A549 (cell line): ENCODE measurements around the gene COLEC12. TPM values are rescaled to one million over a fixed set of nuclear protein-coding genes. Genes with fewer than 3 reads are reported as not detected.

Experiments used
- ATAC-seq, 2 experiments: fragments of 200-7000 bp in 1 of 2; fragments of >200 bp in 1 of 2; cut with Nextera tagmentation in 1 of 2; cut with Tn5 transposase in 1 of 2; 3 replicates each; pipeline versions ENCODE4 v1.8.0 to v1.9.1; 2018 to 2020; ENCODE audit warnings: mild to moderate bottlenecking in 1 of 2, moderate library complexity in 1 of 2
- CTCF ChIA-PET: fragments of 300-600 bp; sonication (Branson Sonifier 250); formaldehyde crosslinking; extraction: SDS; loops from one replicate; lab custom pipeline; 2021; ENCODE audit warnings: antibody characterized with exemption, inconsistent platforms; lab: Yijun Ruan, JAX
- POLR2A ChIA-PET: fragments of 350-600 bp; formaldehyde crosslinking; extraction: SDS; loops from one replicate; lab custom pipeline; 2021; ENCODE audit warnings: antibody characterized with exemption, inconsistent platforms; lab: Yijun Ruan, JAX
- DNase-seq, 2 experiments: peaks; one replicate each; pipeline versions ENCODE4 v3.0.0 to v3.0.0-alpha.2; 2011 to 2016; ENCODE audit warnings: low read depth in 1 of 2, low spot score in 1 of 2
- FAIRE-seq: peaks from 2 replicates; lab custom pipeline; 2011; peaks lifted over from hg19 to GRCh38; lab: Jason Lieb, UNC
- H3K27ac ChIP-seq, 2 experiments: fragments of >200 bp; sonication (Bioruptor Twin); formaldehyde crosslinking; 3 replicates each; pipeline ENCODE4 v1.5.1; 2016 to 2017
- H3K4me1 ChIP-seq: fragments of >200 bp; sonication (Bioruptor Twin); formaldehyde crosslinking; 3 replicates; pipeline ENCODE4 v1.6.1; 2016
- H3K4me2 ChIP-seq: fragments of >200 bp; sonication (Bioruptor Twin); formaldehyde crosslinking; 3 replicates; pipeline ENCODE4 v1.6.1; 2016
- H3K4me3 ChIP-seq: fragments of >200 bp; sonication (Bioruptor Twin); formaldehyde crosslinking; 3 replicates; pipeline ENCODE4 v1.5.1; 2016
- H3K9me3 ChIP-seq: fragments of >200 bp; sonication (Bioruptor Twin); formaldehyde crosslinking; 3 replicates; pipeline ENCODE4 v1.6.1; 2016
- CBX8 ChIP-seq: fragments of 200-600 bp; sonication (generic); IDR thresholded peaks from 2 replicates; pipeline ENCODE4 v1.6.1; 2016
- CHD2 ChIP-seq: fragments of 150-350 bp; IDR thresholded peaks from 2 replicates; pipeline ENCODE4 v1.6.1; 2014; ENCODE audit warnings: low read length; ENCODE audit not compliant: partially characterized antibody
- CHD4 ChIP-seq: fragments of 200-600 bp; sonication (generic); IDR thresholded peaks from 2 replicates; pipeline ENCODE4 v1.6.1; 2016; ENCODE audit warnings: antibody characterized with exemption, mild to moderate bottlenecking, borderline replicate concordance
- CTCF ChIP-seq: fragments of >200 bp; sonication (Bioruptor Twin); formaldehyde crosslinking; IDR thresholded peaks from 3 replicates; pipeline ENCODE4 v1.5.1; 2016
- EHMT2 ChIP-seq: fragments of 200-600 bp; sonication (generic); IDR thresholded peaks from 2 replicates; pipeline ENCODE4 v1.6.1; 2016; ENCODE audit warnings: antibody characterized with exemption, low read depth, mild to moderate bottlenecking, moderate library complexity
- ELK1 ChIP-seq: fragments of 150-350 bp; IDR thresholded peaks from 2 replicates; pipeline ENCODE4 v1.6.1; 2014; ENCODE audit warnings: low read depth, mild to moderate bottlenecking, low read length
- FOSB ChIP-seq: fragments of 250-450 bp; sonication (Bioruptor Pico); IDR thresholded peaks from 2 replicates; pipeline ENCODE4 v1.5.0; 2020; ENCODE audit warnings: mild to moderate bottlenecking, moderate library complexity
- FOXS1 ChIP-seq: fragments of 250-450 bp; sonication (Bioruptor Pico); IDR thresholded peaks from 2 replicates; pipeline ENCODE4 v1.5.0; 2020; ENCODE audit warnings: mild to moderate bottlenecking, moderate library complexity
- HDAC2 ChIP-seq: fragments of 200-600 bp; sonication (generic); IDR thresholded peaks from 2 replicates; pipeline ENCODE4 v1.6.1; 2016
- HOXB13 ChIP-seq: fragments of 250-450 bp; sonication (Bioruptor Pico); IDR thresholded peaks from 2 replicates; pipeline ENCODE4 v1.5.0; 2020; ENCODE audit warnings: low read depth, mild to moderate bottlenecking, moderate library complexity
- JUNB ChIP-seq: fragments of >200 bp; sonication (Bioruptor Twin); formaldehyde crosslinking; IDR thresholded peaks from 2 replicates; pipeline ENCODE4 v1.6.1; 2016
- MAFK ChIP-seq: fragments of 450-650 bp; IDR thresholded peaks from 2 replicates; pipeline ENCODE4 v1.6.1; 2014; ENCODE audit not compliant: partially characterized antibody
- NFE2L2 ChIP-seq: fragments of 150-350 bp; conservative IDR thresholded peaks from 2 replicates; pipeline ENCODE4 v1.6.1; 2014; ENCODE audit warnings: low read length
- NR3C1 ChIP-seq: fragments of >200 bp; sonication (Bioruptor Twin); formaldehyde crosslinking; IDR thresholded peaks from 3 replicates; pipeline ENCODE4 v1.6.1; 2017
- POLR2A ChIP-seq: IDR thresholded peaks from 2 replicates; pipeline ENCODE4 v1.6.1; 2012; ENCODE audit warnings: mild to moderate bottlenecking, low read length
- REST ChIP-seq: fragments of 200-600 bp; sonication (generic); IDR thresholded peaks from 2 replicates; pipeline ENCODE4 v1.6.1; 2016; ENCODE audit warnings: antibody characterized with exemption, mild to moderate bottlenecking, moderate library complexity
- RNF2 ChIP-seq: fragments of 200-600 bp; sonication (generic); IDR thresholded peaks from 2 replicates; pipeline ENCODE4 v1.6.1; 2016; ENCODE audit warnings: low read depth, mild to moderate bottlenecking, antibody characterized with exemption, moderate library complexity, borderline replicate concordance
- SMC3 ChIP-seq: fragments of >200 bp; sonication (Bioruptor Twin); formaldehyde crosslinking; IDR thresholded peaks from 3 replicates; pipeline ENCODE4 v1.6.1; 2018; ENCODE audit warnings: inconsistent platforms
- SREBF2 ChIP-seq: fragments of 450-650 bp; IDR thresholded peaks from 2 replicates; pipeline ENCODE4 v1.6.1; 2014; ENCODE audit warnings: mild to moderate bottlenecking, moderate library complexity
- TP53 ChIP-seq: fragments of 250-450 bp; sonication (Bioruptor Pico); IDR thresholded peaks from 2 replicates; pipeline ENCODE4 v1.5.0; 2021; ENCODE audit warnings: mild to moderate bottlenecking, moderate library complexity
- ZFP36 ChIP-seq: fragments of 450-650 bp; IDR thresholded peaks from 2 replicates; pipeline ENCODE4 v1.6.1; 2014; ENCODE audit warnings: borderline replicate concordance; ENCODE audit not compliant: partially characterized antibody
- ZSCAN20 ChIP-seq: fragments of 250-450 bp; sonication (Bioruptor Pico); IDR thresholded peaks from 2 replicates; pipeline ENCODE4 v1.8.0; 2022; ENCODE audit warnings: mild to moderate bottlenecking, moderate library complexity
- WGBS: methylation state at CpG from one replicate; pipeline ENCODE4 v1.1.6; 2017; ENCODE audit errors: missing lambda C conversion rate; 5-methylcytosine and 5-hydroxymethylcytosine counted together
- polyA plus RNA-seq, 4 experiments: library from polyadenylated mRNA; depleted of rRNA in 3 of 4; stranded (reverse); fragments of >200 nt; fragmentation: RNase III in 1 of 4; extraction: RNeasy Plus Mini Kit Qiagen cat#74134 plus additional on column Dnase treatment in 1 of 4; gene quantifications; 2 replicates in 3 of 4; 3 replicates in 1 of 4; pipeline ENCODE4 v1.2.3, GENCODE V29; 2011 to 2017

Gene COLEC12
- polyA plus RNA-seq, 2 of the 4 experiments (the other 2 are of a cell fraction), result 0.01 TPM; not detected in 1

- Histone ChIP-seq H3K4me3 (no peak overlapping the region), H3K4me2 (no peak overlapping the region), H3K9me3 (no peaks in the 10 kb centered on the region), H3K27ac (no peak overlapping the region), H3K4me1 (peaks cover 7% of the 10 kb centered on the region; the same call in 1 of the 3 replicates)
- ATAC-seq (no peak), DNase-seq (no peak), FAIRE-seq (no peak)
- TF ChIP-seq SREBF2 (no peak), HOXB13 (CRISPR knock-in tag) (no peak), ZFP36 (no peak), TP53 (CRISPR knock-in tag) (no peak), ZSCAN20 (CRISPR knock-in tag) (no peak), CBX8 (no peak), SMC3 (no peak), HDAC2 (no peak), FOXS1 (no peak), JUNB (no peak), RNF2 (no peak), MAFK (no peak), FOSB (no peak), CTCF (no peak), CHD4 (no peak)
- ChIA-PET CTCF (no interaction called here), POLR2A (no interaction called here)
- WGBS, result 71% methylated on average over 3 of the region's 3 CpGs
Measured at GRCh38 chr18:420661-421246, 79.7 kb downstream of the COLEC12 start.

GRCh38 chr18:419541-420175 is 80.8 kb downstream of the COLEC12 start:
- no peak overlapping the region for H3K4me2 ChIP-seq
- POLR2A ChIA-PET, result no interaction called here
- 65% methylated on average over 5 of the region's 5 CpGs for WGBS
- FAIRE-seq, result no peak
- no peak for TF ChIP-seq TP53 (CRISPR knock-in tag)
- no peak for TF ChIP-seq NFE2L2
- no peak for TF ChIP-seq ELK1
- TF ChIP-seq EHMT2, result no peak
- no peak for TF ChIP-seq POLR2A
- no peak for TF ChIP-seq ZFP36
- no peak for TF ChIP-seq NR3C1
- no peak for TF ChIP-seq HOXB13 (CRISPR knock-in tag)
- TF ChIP-seq, all 56 proteins: peak for 0
- no peak overlapping the region for H3K4me3 ChIP-seq
- DNase-seq, result no peak
- no peak overlapping the region for H3K27ac ChIP-seq
- ATAC-seq, result no peak
- CTCF ChIA-PET, result no interaction called here
- peaks cover 9% of the 10 kb centered on the region; the same call in 1 of the 3 replicates for H3K4me1 ChIP-seq
- H3K9me3 ChIP-seq, result no peaks in the 10 kb centered on the region

- no peak for DNase-seq
- Histone ChIP-seq H3K27ac (no peak overlapping the region), H3K4me1 (peaks cover 9% of the 10 kb centered on the region; the same call in 1 of the 3 replicates), H3K4me2 (no peak overlapping the region), H3K9me3 (no peaks in the 10 kb centered on the region), H3K4me3 (no peak overlapping the region)
- no peak for ATAC-seq
- TF ChIP-seq CHD2, result no peak
- peak; percentile 25; the same call in 1 of the 2 replicates for TF ChIP-seq REST
- POLR2A ChIA-PET, result no interaction called here
- CTCF ChIA-PET, result no interaction called here
- WGBS, result 88% methylated on average over 5 of the region's 5 CpGs
- FAIRE-seq, result no peak
Measured at GRCh38 chr18:417495-417894, 83.0 kb downstream of the COLEC12 start.
